H1 (cell line): ENCODE results near the gene RHBDD1. TPM values are rescaled to one million over a fixed set of nuclear protein-coding genes. Genes with fewer than 3 reads are reported as not detected.

Source experiments
- CTBP2 ChIP-seq: IDR thresholded peaks from 2 replicates; pipeline ENCODE4 v1.7.0; 2011; ENCODE audit warnings: borderline replicate concordance, mild to moderate bottlenecking, moderate library complexity, mixed read lengths, low read length; ENCODE audit not compliant: insufficient read depth, insufficient read length
- polyA plus RNA-seq, 7 experiments: library from polyadenylated mRNA; depleted of rRNA in 3 of 7; stranded (reverse) in 5 of 7; unstranded in 2 of 7; fragments of >200 nt in 5 of 7; fragments of 200-250 nt in 2 of 7; gene quantifications; 1 replicate in 5 of 7; 2 replicates in 1 of 7; 4 replicates in 1 of 7; pipeline versions ENCODE4 v1.2.1 to v1.2.3, GENCODE V29; 2011 to 2013; ENCODE audit warnings: missing spikeins in 2 of 7, mixed read lengths in 2 of 7
- total RNA-seq: library from RNA; stranded (reverse); fragmentation: NEBNext Ultra II Directional; extraction: Animal tissue kit (Norgen Biotek cat#: 25700); gene quantifications from 2 replicates; pipeline ENCODE4 v1.2.1, GENCODE V29; 2021

The RHBDD1 gene
- total and polyA plus RNA-seq, 2 of the 8 experiments (the other 6 are each of a cell fraction or from before 2014, with no cell fraction given) = 10.5 to 23.1 TPM

GRCh38 chr2:226793646-226794045 is 42.2 kb upstream of the RHBDD1 start (continued):
- no peak for TF ChIP-seq CTBP2
